GM12892 (cell line): ENCODE measurements around the gene USP44.

ENCODE experiments used
- POLR2A ChIP-seq: IDR thresholded peaks from 2 replicates; pipeline ENCODE4 v1.6.1; 2011; ENCODE audit warnings: low read depth, low read length, control low read depth
- POLR2AphosphoS5 ChIP-seq: IDR thresholded peaks from 2 replicates; pipeline ENCODE4 v1.6.1; 2011; ENCODE audit warnings: low read depth, low read length, control low read depth

DNA sequence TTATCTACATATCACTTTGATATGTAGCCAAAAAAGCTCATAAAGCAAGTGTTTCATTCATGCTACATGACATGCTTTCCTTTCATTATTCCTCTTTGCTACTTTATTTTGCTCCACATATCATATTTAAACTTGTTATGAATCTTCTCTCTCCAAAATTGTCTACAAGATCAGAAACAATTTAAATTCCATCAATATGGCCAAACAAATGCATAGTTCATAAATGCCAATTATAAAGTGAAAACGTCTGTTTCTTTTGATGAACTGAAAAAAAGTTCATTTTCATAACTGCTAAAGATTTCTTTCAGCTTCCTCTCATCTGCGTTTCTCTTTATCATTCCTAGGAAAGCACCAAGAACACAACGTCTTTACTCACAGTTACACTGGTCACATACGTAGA lies 22.8 kb downstream of the USP44 start:
- TF ChIP-seq POLR2A (no peak), POLR2AphosphoS5 (no peak)
